HG02852 (cell line): Measurements from ENCODE around the gene KLHDC10.
"Not testable (repeated sequence)": the region's sequence is repeated elsewhere in the genome, so short reads cannot be mapped to it uniquely, and the experiment has no call there.

Experiments
- ATAC-seq: cut with Tn5 transposase; IDR thresholded peaks from one replicate; pipeline ENCODE4 v1.9.1; 2021; ENCODE audit warnings: mild to moderate bottlenecking, moderate library complexity; ENCODE audit not compliant: unreplicated experiment

KLHDC10 gene

DNA sequence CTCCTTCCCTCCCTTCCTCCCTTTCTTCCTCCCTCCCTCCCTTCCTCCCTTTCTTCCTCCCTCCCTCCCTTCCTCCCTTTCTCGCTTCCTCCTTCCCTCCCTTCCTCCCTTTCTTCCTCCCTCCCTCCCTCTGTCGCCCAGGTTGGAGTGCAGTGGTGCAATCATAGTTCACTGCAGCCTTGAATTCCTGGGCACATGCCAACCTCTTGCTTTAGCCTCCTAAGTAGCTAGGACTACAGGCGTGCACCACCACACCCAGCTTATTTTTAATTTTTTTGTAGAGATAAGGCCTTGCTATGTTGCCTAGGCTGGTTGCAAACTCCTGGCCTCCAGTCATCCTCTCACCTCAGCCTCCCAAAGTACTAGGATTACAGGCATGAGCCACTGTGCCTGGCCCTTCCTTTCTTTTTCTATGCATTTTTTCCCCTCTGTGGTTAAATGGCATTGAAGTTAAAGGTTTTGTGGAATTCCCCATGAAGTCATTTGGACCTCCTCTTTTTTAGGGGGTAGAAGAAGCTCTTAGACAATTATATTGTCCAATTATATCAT lies 9.6 kb downstream of the KLHDC10 start:
- no peak for ATAC-seq

- ATAC-seq = not testable (repeated sequence)
These were observed 13.2 kb downstream of the KLHDC10 start for GRCh38 chr7:130083497-130083896.

DNA sequence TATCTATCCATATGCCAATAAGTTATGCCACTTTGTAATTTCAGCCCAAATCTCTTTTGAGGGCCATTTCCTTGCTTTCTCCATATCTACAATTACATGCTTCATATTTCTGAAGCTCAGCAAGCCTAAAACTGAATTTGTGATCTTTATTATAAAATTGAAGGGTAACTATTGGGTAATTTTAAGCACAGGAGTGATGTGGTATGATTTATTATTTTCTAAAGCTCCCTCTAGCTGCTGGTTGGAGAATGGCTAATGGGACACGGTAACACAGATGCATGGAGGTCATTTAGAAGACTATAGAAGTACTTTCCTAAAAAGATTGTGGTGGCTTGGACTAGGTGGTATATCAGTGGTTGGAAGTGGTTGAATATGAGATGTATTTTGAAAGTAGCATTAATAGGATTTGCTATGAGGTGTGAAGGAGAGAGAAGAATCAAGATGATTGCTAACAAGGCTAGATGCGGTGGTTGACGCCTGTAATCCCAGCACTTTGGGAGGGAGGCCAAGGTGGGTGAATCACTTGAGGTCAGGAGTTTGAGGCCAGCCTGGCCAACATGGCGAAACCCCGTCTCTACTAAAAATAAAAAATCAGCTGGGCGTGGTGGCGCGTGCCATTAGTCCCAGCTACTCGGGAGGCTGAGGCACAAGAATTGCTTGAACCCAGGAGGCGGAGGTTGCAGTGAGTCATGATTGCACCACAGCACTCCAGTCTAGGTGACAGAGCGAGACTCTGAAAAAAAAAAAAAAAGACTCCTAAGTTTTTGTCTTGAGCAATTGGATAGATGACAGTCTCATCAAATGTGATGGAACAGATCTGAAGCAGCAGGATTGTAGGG lies 13.9 kb downstream of the KLHDC10 start:
- ATAC-seq = no peak

GRCh38 chr7:130085235-130085634 lies 14.9 kb downstream of the KLHDC10 start:
- not testable (repeated sequence) for ATAC-seq

- ATAC-seq = no peak
These were observed 16.6 kb downstream of the KLHDC10 start for GRCh38 chr7:130086938-130087337.

DNA sequence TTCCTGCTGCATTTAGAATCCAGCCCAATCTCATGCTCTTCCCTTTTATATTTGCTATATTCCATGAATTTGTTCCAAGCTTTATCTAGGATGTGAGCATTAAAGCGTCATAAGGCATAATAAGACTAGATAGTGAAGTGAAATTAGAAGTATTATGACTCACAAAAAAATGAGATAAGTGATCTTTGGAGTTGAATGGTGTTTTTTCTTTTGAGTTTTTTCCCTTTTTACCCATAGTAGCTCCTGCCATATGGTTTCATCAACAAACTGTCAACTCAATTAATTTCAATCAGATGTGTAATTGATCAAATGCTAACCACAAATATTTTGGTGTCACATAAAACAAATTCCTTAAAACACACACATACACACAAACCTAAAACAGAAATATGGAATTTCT lies 17.0 kb downstream of the KLHDC10 start:
- no peak for ATAC-seq

GRCh38 chr7:130090745-130091532 lies 20.6 kb downstream of the KLHDC10 start:
- peak; percentile 67 for ATAC-seq

- no peak for ATAC-seq
These were observed 21.7 kb downstream of the KLHDC10 start for GRCh38 chr7:130091999-130092398.

GRCh38 chr7:130092598-130092997 lies 22.3 kb downstream of the KLHDC10 start:
- no peak for ATAC-seq

- no peak for ATAC-seq
These were observed 25.5 kb downstream of the KLHDC10 start for GRCh38 chr7:130095812-130096211.

DNA sequence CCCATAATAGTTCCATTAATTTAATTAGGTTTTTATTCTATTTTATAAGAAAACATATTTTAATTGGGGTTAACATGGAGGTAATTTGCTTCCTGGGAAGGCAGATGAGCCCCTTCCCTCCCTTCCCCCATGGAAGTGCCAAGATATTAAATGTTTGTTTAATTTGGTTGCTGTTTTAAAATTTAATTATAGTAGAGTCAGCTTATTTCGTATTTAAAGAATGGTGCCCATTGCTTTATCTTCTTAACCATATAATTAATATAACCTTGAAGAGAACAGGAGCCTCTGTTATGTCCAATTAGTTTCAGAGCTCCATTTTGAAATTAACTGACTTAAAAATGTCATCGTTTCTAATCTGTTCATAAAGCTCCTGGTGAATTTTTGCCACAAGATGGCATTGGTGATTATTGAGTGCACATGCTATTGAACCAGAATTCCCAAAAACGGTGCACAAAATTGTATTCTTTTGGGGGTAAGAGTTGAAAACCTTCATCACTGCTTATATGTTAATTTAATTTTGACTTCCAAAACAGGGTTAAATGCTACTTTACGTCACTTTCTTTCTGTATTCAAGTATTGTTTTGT lies 26.0 kb downstream of the KLHDC10 start:
- no peak for ATAC-seq

DNA sequence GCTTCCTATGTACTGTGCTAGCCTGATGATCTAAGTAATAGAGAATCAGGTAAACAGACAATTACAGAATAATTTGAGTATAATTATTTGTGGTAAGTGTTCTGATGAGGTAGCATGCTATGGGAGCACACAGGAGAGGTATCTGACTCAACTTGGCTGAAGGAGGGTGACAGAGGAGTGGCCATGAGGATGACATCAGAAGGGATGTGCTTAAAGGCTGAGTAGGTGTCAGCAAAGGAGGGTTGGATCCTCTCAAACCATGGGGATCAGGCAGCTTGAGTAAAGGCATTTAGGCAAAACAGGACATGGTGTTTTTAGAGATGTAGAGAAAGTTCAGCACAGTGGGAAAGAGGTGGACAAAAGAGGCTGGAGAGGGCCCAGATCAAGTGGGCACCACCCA lies 29.0 kb downstream of the KLHDC10 start:
- no peak for ATAC-seq

DNA sequence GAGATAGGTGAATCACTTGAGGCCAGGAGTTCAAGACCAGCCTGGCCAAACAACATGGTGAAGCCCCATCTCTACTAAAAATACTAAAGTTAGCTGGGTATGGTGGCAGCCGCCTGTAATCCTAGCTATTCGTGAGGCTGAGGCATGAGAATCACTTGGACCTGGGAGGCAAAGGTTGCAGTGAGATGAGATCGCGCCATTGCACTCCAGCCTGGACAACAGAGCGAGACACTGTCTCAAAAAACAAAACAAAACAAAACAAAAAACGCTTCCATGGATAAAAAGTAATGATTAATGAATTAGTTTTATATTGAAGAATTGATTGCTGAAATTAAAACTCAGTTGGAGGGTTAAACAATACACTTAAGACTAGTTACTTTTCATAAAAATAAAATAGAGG lies 32.3 kb downstream of the KLHDC10 start:
- ATAC-seq = no peak

GRCh38 chr7:130107949-130108674 lies 37.8 kb downstream of the KLHDC10 start:
- no peak for ATAC-seq

DNA sequence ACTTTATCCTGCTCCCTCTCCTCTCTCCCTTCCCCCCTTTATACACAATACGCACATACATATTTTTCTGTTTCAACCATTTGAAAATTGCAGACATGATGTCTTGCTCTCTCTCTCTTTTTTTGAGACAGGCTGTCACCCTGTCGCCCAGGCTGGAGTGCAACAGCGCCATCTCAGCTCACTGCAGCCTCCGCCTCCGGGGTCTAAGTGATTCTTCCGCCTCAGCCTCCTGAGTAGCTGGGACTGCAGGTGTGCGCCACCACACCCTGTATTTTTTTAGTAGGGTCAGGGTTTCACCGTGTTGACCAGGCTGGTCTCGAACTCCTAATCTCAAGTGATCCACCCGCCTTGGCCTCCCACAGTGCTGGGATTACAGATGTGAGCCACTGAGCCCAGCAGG lies 38.5 kb downstream of the KLHDC10 start:
- no peak for ATAC-seq

- no peak for ATAC-seq
These were observed 41.8 kb downstream of the KLHDC10 start for GRCh38 chr7:130112093-130112492.

DNA sequence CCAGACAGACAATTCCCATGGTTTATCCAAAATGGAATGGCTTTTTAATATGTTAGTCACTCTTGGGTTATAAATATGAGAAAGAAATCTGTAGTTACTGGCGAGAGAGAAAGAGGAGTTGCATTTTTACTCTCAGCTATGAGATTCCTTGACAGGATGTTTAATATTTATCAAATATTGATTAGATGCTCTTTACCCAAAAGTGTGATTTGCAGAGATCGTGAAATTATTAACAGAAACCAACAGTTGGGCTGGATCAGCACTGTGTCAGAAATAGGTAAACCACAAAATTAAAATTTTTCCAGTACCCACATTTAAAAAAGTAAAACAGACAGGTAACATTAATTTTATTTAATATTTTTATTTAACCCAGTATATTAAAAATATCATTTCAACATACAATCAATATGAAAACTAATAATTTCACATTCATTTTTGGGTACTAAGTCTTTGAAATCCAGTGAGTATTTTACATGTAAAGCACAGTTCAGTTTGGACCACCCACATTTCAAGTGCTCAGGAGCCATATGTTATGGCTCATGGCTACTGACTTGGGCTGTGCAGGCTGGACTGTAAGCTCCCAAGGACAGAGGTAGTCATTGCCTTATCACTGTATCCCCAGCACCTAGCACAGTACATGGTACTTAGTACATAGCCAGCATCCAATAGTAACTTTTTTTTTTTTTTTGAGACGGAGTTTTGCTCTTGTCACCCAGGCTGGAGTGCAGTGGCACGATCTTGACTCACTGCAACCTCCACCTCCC lies 42.5 kb downstream of the KLHDC10 start:
- ATAC-seq = no peak

- not testable (repeated sequence) for ATAC-seq
These were observed 43.1 kb downstream of the KLHDC10 start for GRCh38 chr7:130113426-130113805.

DNA sequence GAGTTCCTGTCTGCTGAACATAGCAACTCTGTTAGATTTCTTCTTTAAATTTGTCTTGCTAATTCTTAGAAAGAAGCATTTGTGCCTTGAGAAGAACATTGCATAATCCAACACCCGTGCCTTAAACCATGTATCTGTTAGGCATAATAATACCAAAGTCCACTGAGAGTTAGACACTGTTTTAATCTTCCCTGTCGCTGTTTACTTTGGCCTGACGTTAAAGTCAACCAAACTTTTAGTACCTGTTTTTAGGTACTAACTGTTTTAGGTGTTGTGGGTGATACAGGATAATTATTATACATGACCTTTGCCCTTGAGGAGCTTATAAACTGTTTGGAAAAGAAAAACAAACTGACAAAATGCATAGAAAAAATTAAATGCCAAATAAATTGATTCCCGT lies 43.6 kb downstream of the KLHDC10 start:
- ATAC-seq = no peak

- peak; percentile 60 for ATAC-seq
These were observed 44.0 kb downstream of the KLHDC10 start for GRCh38 chr7:130114374-130114773.
